NCI-H146 treated with DMSO at 0.1 percent for 48 hours (cell line): ENCODE data around the gene PDLIM7.
A peak's percentile ranks its signal among the peaks of the same experiment; 100 is the strongest.

Source experiments
- DNase-seq: peaks from one replicate; lab custom pipeline; 2025; ENCODE audit not compliant: unreplicated experiment; lab: John Stamatoyannopoulos, UW

PDLIM7 gene

DNA sequence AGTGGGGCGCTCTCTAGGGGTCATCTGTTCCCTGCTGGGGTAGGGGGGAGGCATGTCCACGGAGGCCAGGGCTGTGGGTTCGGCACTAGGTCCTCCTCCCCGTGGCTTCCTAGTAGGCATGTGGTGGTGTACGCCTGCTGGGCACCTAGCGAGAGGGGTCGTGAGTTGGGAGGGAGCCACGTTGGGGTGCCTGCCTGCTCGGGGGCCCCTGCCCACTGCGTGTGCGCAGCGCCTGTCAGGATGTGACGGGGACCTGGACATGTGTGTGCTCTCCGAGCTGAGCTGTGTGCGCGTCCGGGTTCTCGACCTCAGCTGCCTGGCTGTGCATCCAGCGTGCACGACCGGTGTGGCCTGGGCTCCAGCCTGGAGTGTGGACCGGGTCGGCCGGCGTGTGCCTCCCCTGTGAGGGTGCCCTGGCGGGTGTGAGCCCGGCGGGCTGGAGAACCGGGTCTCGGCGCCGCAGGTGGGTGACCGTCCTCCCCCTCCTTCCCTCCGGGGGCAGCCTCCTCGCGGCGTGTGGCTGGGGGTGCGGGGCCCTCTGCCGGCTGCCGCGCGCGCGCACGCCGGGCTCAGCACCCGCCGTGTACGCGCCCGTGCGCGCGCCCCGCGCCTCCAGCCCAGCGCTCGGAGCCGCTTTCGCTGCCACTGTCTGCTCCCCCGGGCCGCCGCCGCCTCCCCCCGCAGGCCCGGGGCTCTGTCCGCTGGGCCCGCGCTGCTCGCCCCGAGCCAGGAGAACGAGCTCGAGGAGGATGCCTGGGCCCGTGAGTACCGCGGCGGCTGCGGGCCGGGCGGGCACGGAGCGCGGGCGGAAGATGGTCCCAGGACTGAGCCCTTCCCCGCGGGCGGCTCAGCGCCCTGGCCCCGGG, 51.0 kb downstream of the PDLIM7 start, which contains the start of gene PRR7:
PRR7 (plus strand) TSS at position 615 of the 866 bp plus-strand sequence. CDS start 8,254 bp downstream, outside the sequence.
- DNase-seq, result peak; percentile 29

DNA sequence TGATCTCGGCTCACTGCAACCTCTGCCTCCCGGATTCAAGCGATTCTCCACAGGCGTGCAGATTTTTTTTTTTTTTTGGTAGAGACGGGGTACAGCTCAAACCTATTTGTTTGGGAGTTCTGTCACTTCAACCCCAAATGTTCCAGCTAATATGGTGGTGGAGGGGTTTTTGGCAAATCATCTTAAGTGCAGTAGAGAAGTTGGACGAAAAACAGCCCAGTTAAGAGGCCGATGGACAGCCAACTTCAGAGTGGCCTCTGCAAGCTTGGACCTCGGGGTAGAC, 51.5 kb downstream of the PDLIM7 start:
- DNase-seq, result no peak

DNA sequence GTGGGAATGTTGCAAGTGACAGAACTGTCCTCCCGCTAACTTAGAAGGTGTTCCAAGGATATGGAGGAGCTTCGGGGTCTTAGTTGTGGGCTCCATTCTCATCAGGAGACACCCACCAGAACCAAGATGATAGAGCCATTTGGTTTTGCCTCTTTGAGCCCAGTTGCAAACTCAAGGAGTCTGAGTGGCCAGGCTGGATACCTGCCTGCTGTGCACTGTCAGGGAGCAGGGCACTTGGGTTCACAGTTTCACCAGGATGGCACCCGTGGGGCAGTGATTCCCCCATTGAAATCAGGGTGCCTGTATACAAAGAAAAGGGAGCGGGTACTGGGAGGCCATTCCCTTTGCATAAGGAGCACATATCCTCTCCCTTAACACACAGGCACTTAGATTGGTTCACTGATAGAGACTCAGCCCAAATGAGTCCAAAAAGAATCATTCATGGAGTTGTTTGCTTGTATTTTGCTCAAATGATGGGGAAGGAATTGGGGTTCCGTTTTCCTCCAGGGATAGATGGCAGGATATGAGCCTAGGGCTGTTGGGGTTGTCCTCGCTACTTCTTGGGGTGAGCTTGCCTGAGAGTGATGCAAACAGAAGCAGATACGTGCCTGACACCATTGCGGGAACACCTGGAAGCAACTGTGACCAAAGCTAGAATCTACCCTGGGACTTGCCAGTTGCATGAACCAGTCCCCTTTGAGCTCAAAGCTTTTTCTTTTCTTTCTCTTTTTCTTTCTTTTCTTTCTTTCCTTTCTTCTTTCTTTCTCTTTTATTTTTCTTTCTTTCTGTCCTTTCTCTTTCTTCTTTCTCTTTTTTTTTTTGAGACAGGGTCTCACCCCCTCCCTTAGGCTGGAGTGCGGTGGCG, 52.1 kb downstream of the PDLIM7 start:
- DNase-seq, result no peak

DNA sequence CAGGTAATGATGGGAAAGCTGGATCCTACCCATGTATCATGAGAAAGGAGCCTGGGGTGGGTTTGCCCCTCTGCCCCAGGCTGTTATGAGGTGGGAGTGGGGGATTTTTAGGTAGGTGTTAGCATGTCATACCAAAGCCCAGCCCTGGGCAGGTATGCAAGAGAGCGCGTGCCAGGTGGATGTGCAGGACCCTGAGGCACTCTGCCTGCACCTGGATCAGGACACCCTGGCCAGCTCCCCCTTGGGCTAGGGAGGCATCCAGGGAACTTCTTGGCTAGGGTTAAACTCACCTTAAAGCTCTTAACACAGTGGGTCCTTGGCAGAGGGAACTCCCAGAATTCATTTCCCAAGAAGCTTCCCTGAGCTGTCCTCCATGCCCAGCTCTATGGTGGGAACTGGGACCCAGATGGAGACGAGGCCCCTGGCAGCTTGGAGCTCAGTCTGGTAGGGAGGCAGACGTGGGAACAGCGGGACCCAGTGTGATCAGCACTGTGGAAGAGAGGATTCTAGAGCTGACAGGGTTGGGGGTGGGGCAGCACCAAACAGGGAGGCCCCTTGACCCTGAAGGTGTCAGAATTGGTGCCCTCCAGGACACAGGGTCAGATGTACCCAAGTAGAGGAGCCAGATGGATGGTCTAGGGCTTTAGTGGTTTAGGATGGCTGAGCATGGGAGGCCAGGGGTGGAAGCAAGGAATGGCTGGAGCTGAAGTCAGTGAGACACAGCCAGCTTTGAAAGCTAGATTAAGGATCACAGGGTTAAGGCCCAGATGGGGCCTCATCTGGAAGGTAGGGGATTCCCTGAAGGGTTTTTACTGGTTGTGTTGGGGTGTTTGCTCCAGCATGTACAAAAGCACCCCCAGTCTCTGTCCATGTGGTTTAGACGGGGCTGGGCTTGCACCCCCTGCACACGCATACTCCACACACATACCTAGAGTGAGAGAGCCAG, 53.0 kb downstream of the PDLIM7 start:
- no peak for DNase-seq

DNA sequence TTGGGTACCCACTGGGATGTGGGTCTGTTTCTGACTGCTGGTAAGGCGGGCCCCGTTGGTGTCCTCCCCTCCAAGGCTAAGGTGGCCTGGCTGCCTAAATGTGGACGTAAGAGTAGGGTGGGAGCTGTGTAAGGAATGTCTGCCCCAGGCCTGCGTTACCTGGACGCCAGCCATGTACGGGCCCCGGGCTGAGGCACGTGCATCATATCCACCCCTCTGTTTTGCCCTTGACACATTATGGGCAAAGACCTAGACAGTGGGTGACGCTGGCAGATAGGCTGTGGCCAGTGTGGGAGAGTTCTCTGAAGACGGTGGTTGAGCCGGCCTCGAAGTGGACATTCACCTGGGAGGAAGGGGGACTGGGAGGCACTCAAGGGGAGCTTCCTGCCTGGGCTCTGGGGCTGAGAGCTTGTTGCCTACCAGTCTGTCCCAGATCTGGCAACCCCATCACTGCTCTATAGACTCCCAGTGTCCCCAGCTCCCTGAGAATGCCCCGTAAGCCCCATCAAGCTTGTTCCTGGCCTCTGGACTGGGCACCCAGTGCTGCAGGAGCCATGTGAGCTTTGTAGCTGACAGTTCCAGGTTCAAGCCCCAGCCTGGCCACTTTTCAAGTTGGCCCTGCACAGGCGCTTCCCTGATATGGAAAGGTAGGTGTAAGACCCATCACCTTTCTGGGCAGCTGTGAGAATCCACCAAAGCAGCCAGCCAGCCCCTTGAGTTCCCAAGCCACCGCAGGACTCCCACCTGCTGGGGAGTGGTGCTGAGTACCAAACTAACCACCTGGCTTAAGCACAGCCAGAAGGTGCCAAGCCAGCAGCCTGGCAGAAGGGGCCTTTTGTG, 54.0 kb downstream of the PDLIM7 start:
- no peak for DNase-seq

DNA sequence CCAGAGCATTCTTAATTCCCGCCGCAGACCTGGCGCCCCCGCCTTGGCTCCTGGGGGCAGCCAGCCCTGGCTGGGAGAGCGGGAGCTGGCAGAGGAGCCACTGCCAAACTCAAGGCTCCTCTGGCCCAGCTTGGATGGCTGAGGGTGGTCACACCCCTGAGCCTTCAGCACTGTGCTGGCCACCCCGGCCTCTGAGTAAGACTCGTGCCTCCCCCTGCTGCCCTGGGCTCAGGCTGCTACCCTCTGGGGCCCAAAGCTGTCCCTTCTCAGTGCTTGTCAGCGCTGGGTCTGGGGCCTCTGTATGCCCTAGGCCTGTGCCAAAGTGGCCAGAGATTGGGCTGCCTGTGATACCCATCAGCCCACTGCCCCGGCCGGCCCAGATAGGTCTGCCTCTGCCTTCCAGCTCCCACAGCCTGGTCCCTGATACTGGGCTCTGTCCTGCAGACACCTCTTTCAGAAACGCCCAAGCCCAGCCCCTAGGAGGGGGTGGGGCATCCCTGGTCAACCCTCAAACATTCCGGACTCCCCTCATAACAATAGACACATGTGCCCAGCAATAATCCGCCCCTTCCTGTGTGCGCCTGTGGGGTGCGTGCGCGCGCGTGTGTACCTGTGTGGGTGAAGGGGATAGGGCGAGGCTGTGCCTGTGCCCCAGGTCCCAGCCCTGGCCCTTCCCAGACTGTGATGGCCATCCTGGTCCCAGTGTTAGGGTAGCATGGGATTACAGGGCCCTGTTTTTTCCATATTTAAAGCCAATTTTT, 55.2 kb downstream of the PDLIM7 start:
- DNase-seq, result no peak

DNA sequence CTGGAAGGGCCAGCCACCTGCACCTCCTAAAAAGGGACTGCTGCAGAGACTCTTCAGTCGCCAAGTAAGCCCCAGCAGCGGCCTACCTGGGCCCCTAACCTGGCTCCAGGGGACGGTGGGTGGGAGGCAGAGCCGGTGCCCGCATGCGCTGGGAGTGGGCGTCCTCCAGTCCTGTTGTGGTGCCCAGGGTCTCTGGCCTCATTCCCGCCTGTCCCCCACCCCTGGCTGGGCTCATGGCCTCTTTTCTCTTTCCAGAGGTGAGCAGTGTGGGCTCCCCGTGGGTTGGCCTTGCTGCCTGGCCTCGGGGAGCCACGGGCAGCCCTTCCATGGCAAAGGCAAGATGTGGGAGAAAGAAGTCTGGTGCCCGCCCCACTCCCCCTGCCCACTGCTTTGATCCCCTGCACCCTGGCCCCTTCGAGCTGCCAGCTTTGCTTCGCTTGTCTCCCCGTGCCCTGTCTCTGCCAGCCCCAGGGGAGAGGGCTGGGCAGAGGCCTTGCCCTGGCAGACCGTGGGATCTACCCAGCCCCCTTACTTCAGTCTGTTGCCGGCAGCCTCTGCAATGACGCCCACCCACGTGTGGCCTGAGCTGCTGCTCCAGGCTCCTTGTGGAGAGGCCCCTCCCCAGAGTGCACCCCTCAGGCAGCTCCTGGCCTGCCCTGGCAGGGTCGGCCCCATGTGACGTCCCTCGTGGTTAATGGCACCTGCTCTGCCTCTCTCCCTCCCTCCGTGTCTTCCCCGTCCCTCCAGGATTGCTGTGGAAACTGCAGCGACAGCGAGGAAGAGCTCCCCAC, 56.2 kb downstream of the PDLIM7 start:
- DNase-seq, result no peak

DNA sequence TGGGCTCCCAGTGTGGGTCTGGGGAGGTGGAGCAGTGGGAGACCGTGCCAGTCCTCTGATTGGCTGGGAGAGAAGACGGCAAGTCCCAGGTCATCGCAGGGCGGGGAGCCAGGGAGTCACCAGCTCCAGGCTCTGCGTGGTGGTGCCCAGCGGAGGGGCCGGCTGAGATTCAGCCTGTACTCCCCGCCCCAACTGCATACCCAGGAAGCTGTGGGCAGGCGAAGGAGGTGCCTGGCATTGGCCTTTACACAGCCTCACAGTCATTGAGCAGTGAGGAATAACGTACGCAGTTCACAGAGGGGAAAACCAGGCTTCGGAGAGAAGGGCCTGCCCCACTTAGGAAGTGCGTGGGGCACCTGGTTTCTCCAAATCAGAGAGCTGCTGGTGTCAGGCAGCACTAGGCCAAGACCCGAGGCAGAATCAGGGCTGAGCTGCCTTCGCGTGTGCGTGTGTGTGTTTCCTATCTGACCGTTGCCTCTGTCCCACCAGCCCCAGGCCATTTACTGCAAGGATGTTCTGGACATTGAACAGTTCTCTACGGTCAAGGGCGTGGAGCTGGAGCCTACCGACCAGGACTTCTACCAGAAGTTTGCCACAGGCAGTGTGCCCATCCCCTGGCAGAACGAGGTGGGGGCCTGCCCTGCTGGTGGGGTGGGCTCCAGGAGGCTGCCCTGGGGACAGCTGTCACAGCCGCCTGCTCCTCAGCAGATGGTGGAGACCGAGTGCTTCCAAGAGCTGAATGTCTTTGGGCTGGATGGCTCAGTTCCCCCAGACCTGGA, 57.0 kb downstream of the PDLIM7 start:
- no peak for DNase-seq

DNA sequence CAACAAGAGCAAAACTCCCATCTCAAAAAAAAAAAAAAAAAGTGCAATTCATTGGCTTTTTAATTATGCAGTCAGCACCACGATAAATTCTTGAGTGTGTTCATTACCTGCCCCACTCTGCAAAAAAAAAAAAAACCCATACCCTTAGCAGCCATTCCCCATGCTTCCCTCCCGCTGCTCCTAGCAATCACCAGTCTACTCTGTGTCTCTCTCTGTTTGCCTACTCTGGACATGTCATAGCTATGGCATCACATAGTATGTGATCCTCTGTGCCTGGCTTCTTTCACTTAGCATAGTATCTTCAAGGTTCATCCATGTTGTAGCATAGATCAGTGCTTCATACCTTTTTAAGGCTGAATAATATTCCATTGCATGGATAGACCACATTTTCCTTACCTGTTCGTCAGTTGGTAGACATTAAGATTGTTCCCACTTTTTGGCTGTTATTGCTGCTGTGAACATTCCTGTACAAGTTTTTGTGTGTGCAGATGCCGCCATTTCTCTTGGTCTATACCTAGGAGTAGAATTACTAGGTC, 57.8 kb downstream of the PDLIM7 start:
- DNase-seq, result no peak

DNA sequence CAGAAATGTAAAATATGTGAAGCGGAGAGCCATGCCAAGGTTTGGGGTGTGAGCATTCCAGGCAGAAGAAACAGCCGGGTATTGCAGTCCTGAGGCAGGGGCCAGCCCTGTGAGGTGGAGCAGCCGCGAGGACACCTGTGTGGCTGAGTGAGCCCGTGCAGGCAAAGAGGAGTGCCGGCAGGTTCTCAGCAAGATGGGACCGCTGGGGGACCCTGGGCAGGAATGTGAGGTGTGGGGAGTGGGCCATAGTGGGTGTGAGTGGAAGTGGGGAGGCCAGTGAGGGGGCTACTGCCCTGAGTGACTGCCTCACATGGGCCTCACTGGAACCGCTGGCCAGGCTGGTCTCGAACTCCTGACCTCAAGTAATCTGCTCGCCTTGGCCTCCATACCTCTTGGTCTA, 58.9 kb downstream of the PDLIM7 start:
- DNase-seq, result no peak

DNA sequence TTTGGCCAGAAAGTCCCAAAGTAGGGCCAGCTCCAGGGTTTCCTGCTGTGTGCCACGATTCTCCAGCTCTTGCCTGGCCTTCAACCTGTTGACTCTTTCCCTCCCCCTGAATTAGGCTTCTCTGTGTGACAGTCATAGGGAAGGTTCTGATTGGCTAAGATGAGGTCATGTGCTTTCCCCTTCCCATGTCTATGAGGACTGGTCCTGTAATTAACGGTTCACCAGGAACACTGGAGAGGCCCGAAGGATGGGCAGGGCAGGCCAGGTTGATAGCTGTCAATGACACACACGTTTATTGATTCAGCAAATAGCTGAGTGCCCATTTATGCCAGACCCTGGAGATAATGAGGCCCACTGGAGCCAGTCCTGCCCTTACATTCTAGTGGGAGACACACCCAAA, 59.8 kb downstream of the PDLIM7 start:
- no peak for DNase-seq

DNA sequence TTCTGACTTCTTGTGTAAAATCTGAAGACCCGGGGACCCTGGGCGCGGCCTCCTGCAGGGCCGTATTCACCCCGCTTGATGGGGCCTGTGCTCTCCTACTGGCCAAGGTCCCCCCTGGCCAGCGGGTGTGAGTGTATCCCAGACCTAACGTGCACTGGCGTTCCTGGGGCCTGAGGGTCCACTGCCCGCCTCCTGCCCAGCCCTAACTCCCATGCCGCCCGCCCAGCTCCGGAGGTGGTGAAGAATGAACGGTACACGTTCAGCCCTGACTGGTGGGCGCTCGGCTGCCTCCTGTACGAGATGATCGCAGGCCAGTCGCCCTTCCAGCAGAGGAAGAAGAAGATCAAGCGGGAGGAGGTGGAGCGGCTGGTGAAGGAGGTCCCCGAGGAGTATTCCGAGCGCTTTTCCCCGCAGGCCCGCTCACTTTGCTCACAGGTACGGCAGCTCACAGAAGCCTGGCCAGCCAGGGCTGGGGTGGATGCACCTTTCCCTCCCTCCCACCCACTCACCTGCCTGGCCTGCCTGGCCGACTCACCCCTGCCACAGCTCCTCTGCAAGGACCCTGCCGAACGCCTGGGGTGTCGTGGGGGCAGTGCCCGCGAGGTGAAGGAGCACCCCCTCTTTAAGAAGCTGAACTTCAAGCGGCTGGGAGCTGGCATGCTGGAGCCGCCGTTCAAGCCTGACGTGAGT, 61.4 kb downstream of the PDLIM7 start:
- no peak for DNase-seq

DNA sequence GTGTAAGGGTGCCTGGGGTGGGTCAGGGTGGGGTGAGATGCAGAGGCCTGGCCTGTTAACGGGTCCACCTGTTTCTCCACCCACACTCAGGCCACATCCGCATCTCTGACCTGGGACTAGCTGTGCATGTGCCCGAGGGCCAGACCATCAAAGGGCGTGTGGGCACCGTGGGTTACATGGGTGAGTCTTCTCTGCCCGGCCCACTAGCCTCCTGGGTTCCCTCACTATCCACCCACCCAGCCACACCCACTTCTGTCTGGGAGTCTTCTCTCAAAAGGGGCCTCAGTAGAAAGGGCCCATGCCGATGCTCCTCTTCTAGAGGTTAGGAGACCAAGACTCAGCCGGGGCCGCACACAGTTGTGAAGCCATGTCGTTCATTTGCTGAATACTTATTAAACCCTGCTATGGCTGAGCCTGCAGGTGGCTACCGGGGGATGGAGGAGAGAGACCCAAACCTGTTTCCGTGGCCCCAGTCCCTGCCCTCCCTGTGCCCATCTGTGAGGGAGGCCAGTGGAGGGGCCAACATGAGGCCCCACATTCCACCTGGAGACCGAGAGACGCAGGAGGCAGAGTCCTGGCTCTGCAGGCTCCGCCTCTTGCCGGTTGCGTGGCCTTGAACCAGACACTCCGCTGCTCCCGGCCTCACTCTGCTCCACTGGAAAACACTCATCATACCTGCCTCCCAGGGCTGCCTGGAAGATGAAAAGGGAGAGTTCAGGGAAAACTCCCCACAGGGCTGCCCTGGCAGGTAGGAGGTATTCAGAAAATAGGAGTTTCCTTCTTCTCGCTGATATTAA, 62.3 kb downstream of the PDLIM7 start:
- no peak for DNase-seq

DNA sequence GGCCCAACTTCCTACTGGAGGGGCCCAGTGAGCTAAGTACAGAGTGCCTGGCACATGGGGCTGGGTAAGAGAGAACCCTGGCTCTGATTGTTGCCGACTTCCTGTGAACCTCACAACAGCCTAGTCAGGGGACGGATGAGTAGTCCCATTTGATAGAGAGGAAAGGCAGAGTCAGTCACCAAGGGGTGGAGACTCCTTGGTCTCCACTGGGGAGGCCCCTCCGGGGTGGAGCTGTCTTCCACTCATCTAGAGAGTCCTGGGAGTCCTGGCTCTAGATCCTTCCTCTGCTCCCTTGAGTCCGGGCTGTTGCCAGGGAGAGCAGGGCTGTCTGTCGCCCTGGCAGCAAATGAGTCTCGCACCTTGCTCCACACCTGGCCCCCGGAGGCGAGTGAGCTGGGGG, 63.0 kb downstream of the PDLIM7 start:
- DNase-seq, result no peak

DNA sequence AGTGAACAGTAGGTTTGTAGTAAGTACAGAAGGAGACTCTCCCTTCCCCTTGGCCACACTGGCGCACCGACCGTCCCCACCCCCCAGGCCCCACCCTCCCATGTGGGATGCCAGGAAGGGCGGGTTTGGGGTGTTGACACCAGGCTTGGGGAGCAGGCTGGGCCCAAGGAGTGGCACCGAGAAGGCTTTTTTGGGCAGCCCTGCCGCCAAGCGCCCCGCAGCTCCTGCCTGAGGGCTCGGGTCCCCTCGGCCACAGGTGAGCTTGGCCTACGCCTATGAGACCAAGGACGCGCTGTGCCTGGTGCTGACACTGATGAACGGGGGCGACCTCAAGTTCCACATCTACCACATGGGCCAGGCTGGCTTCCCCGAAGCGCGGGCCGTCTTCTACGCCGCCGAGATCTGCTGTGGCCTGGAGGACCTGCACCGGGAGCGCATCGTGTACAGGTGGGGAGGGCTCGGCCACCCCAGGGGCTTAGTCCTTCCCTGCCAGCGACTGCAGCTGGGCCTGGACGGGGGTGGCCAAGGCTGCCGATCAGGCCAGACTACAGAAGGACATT, 63.7 kb downstream of the PDLIM7 start:
- DNase-seq, result no peak
